Cardiac muscle cell (in vitro differentiated cells and primary cell): ENCODE measurements around the gene DOCK7. TPM values are rescaled to one million over a fixed set of nuclear protein-coding genes. Genes with fewer than 3 reads are reported as not detected.
"Not testable (repeated sequence)": the region's sequence is repeated elsewhere in the genome, so short reads cannot be mapped to it uniquely, and the experiment has no call there.

Source experiments
- DNase-seq, 2 donors: peaks; one replicate each; pipeline versions ENCODE4 v3.0.0 to v3.0.0-alpha.2; 2010 to 2017; ENCODE audit warnings: low read depth in 1 of 2, low spot score in 1 of 2
- H3K27ac ChIP-seq: fragments of 200-600 bp; sonication (generic); 2 replicates; pipeline ENCODE4 v1.5.1; 2016
- H3K27me3 ChIP-seq: fragments of 200-600 bp; sonication (generic); 2 replicates; pipeline ENCODE4 v1.6.0; 2016; ENCODE audit warnings: control low read depth
- H3K36me3 ChIP-seq: fragments of 200-600 bp; sonication (generic); 2 replicates; pipeline ENCODE4 v1.5.1; 2016; ENCODE audit warnings: control low read depth
- H3K4me1 ChIP-seq: fragments of 200-600 bp; sonication (generic); 2 replicates; pipeline ENCODE4 v1.8.1; 2017; ENCODE audit warnings: low read depth, mild to moderate bottlenecking, mixed run types
- H3K4me3 ChIP-seq: fragments of 200-600 bp; sonication (generic); 2 replicates; pipeline ENCODE4 v1.5.1; 2016; ENCODE audit warnings: mild to moderate bottlenecking
- H3K9me3 ChIP-seq: fragments of 200-600 bp; sonication (generic); 2 replicates; pipeline ENCODE4 v1.5.1; 2017; ENCODE audit warnings: low read depth, mild to moderate bottlenecking, control low read depth
- polyA plus RNA-seq: library from polyadenylated mRNA; unstranded; fragments of >200 nt; fragmentation: Nextera tagmentation; extraction: Ambion mirVana; gene quantifications from 2 replicates; pipeline ENCODE4 v1.2.1, GENCODE V29; 2016
- total RNA-seq: library from RNA; depleted of rRNA; stranded (reverse); fragments of >200 nt; gene quantifications from 2 replicates; pipeline ENCODE4 v1.2.3, GENCODE V29; 2016
- TF ChIP-seq, protein P1 (sequence below): IDR thresholded peaks from 2 replicates; pipeline ENCODE4 v1.5.1; 2012; ENCODE audit warnings: low read depth, mild to moderate bottlenecking, low read length

Gene DOCK7
- total and polyA plus RNA-seq, 2 experiments from 2014 or later: 17.5 to 79.6 TPM

GRCh38 chr1:62688687-62689085, 500 bp upstream of the DOCK7 start:
- H3K9me3 ChIP-seq: no peaks in the 10 kb centered on the region
- H3K27ac ChIP-seq: peak overlapping the region; percentile 95
- peak overlapping the region; percentile 99 for H3K4me3 ChIP-seq
- TF ChIP-seq, protein P1, sequence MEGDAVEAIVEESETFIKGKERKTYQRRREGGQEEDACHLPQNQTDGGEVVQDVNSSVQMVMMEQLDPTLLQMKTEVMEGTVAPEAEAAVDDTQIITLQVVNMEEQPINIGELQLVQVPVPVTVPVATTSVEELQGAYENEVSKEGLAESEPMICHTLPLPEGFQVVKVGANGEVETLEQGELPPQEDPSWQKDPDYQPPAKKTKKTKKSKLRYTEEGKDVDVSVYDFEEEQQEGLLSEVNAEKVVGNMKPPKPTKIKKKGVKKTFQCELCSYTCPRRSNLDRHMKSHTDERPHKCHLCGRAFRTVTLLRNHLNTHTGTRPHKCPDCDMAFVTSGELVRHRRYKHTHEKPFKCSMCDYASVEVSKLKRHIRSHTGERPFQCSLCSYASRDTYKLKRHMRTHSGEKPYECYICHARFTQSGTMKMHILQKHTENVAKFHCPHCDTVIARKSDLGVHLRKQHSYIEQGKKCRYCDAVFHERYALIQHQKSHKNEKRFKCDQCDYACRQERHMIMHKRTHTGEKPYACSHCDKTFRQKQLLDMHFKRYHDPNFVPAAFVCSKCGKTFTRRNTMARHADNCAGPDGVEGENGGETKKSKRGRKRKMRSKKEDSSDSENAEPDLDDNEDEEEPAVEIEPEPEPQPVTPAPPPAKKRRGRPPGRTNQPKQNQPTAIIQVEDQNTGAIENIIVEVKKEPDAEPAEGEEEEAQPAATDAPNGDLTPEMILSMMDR: no peak
- H3K27me3 ChIP-seq: no peaks in the 10 kb centered on the region
- H3K36me3 ChIP-seq: no peaks in the 10 kb centered on the region
- peaks cover 44% of the 10 kb centered on the region for H3K4me1 ChIP-seq
- peak in 1 of 2 donors; percentile 42 for DNase-seq

DNA sequence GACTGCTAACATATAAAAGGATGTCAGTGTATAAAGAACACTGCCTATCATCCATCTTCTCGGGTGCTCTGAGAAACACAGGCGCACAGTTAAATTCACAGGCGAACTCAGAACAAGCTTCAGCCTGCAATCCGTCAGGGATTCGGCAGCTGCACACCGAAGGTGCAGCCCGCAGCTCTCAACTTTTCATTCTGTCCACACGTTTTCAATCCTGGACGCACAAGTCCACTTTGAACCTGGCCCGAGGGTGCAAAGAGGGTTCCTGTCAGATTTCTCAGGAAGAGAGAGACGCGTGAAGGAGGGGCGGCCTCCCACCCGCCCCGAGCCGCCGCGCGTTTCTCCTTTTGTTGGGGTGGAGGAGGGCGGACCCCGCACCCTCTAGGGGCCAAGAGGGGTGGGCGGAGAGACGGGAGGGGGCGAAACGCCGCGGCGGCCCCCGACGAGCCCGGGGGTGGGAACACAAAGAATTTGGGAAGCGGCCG, 724 bp downstream of the DOCK7 start:
- H3K27me3 ChIP-seq: no peaks in the 10 kb centered on the region
- H3K36me3 ChIP-seq: no peaks in the 10 kb centered on the region
- H3K4me1 ChIP-seq: peaks cover 48% of the 10 kb centered on the region
- peak overlapping the region; percentile 95 for H3K27ac ChIP-seq
- TF ChIP-seq, protein P1: no peak
- H3K4me3 ChIP-seq: peak overlapping the region; percentile 99
- H3K9me3 ChIP-seq: no peaks in the 10 kb centered on the region
- DNase-seq: peak; percentile 47 to 79

- TF ChIP-seq, protein P1: no peak
- peaks cover 48% of the 10 kb centered on the region for H3K4me1 ChIP-seq
- DNase-seq: no peak
- no peaks in the 10 kb centered on the region for H3K36me3 ChIP-seq
- no peaks in the 10 kb centered on the region for H3K9me3 ChIP-seq
- H3K27me3 ChIP-seq: no peaks in the 10 kb centered on the region
- H3K27ac ChIP-seq: peak overlapping the region; percentile 95
- H3K4me3 ChIP-seq: peak overlapping the region; percentile 99
Observed at GRCh38 chr1:62686822-62687221, 1.4 kb downstream of the DOCK7 start.

DNA sequence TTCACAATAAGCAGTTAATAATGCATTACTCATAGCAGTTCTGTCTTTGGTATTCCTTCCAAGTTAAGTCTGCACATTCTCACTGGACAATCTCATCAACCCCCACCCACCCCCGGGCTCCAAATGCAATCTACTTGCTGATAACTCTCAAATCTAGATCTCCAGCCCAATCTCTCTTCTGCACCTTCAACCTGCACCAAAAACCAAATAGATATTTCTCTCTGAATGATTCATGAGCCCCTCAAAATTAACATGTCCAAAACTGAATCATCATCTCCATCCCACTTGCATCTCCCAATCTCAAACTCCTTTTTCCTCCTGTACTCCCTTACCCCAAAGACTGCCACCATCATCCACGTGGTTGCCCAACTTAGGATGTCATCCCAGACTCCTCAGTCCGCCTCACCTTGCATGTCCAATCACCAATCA, 2.7 kb downstream of the DOCK7 start:
- TF ChIP-seq, protein P1: no peak
- Histone ChIP-seq H3K4me3 (no peak overlapping the region), H3K9me3 (no peaks in the 10 kb centered on the region), H3K36me3 (no peaks in the 10 kb centered on the region), H3K4me1 (peaks cover 34% of the 10 kb centered on the region), H3K27me3 (no peaks in the 10 kb centered on the region), H3K27ac (no peak overlapping the region)
- DNase-seq: no peak

DNA sequence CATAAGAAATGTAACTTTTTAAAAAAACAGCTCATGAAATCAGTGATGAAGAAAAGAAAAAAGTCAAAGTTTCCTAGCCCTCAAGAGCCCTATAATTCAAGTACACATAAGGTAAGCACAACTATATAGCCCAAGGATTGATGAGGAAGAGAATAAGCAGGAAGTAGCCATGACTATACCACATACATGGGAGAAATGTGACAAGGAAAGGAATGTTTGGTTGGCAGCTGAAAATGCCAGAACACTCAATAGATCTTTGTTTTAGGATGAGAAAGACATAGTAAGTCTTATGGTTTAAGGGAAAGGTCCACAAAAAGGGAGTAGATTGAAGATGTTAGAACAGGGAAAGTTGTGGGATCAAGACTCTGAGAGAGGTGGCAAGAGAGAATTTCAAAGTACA, 5.7 kb downstream of the DOCK7 start:
- Histone ChIP-seq H3K4me1 (peaks cover 19% of the 10 kb centered on the region), H3K9me3 (no peaks in the 10 kb centered on the region), H3K4me3 (no peak overlapping the region), H3K27me3 (no peaks in the 10 kb centered on the region), H3K27ac (no peak overlapping the region), H3K36me3 (no peaks in the 10 kb centered on the region)
- TF ChIP-seq, protein P1: no peak
- peak in 1 of 2 donors; percentile 27 for DNase-seq

- not testable (repeated sequence) for H3K27ac ChIP-seq, DNase-seq, H3K27me3 ChIP-seq, H3K4me3 ChIP-seq, H3K36me3 ChIP-seq, H3K9me3 ChIP-seq
- H3K4me1 ChIP-seq: peaks cover 20% of the 10 kb centered on the region
Observed at GRCh38 chr1:62680992-62681391, 7.2 kb downstream of the DOCK7 start.

- not testable (repeated sequence) for H3K27ac ChIP-seq, DNase-seq, H3K27me3 ChIP-seq, H3K4me3 ChIP-seq, H3K4me1 ChIP-seq, H3K9me3 ChIP-seq, H3K36me3 ChIP-seq
Observed at GRCh38 chr1:62677822-62678221, 10.4 kb downstream of the DOCK7 start.
